Activated CD4-positive, alpha-beta memory T cell treated with anti-CD3 and anti-CD28 coated beads for 36 hours (primary cell): ENCODE data around the gene ZBTB45. TPM values are rescaled to one million over a fixed set of nuclear protein-coding genes. Genes with fewer than 3 reads are reported as not detected.
"Not testable (repeated sequence)": the region's sequence is repeated elsewhere in the genome, so short reads cannot be mapped to it uniquely, and the experiment has no call there.

ENCODE experiments used
- CTCF ChIA-PET: fragments of 350-600 bp; sonication (Branson Sonifier 250); formaldehyde crosslinking; loops from one replicate; lab custom pipeline; 2021; ENCODE audit warnings: antibody characterized with exemption, inconsistent platforms; lab: Charles Lee
- POLR2A ChIA-PET: fragments of 350-600 bp; sonication (Branson Sonifier 250); formaldehyde crosslinking; loops from one replicate; lab custom pipeline; 2021; ENCODE audit warnings: antibody characterized with exemption; lab: Charles Lee
- DNase-seq: peaks from one replicate; pipeline ENCODE4 v3.0.0-alpha.2; 2020
- H3K27ac Mint-ChIP-seq: one replicate; pipeline ENCODE4 v1.8.0; 2021; ENCODE audit warnings: mixed read lengths
- H3K27me3 Mint-ChIP-seq: one replicate; pipeline ENCODE4 v1.8.0; 2021; ENCODE audit warnings: mixed read lengths
- H3K36me3 Mint-ChIP-seq: one replicate; pipeline ENCODE4 v1.8.0; 2021; ENCODE audit warnings: mixed read lengths
- H3K4me1 Mint-ChIP-seq: one replicate; pipeline ENCODE4 v1.8.0; 2021; ENCODE audit warnings: low read depth, mixed read lengths
- H3K4me3 Mint-ChIP-seq: one replicate; pipeline ENCODE4 v1.8.0; 2021; ENCODE audit warnings: mild to moderate bottlenecking, mixed read lengths
- H3K9me3 Mint-ChIP-seq: one replicate; pipeline ENCODE4 v1.8.0; 2021; ENCODE audit warnings: mixed read lengths
- intact Hi-C: fragments of 100-400 bp; cut with micrococcal nuclease; formaldehyde crosslinking; loops from one replicate; pipeline ENCODE4 v1.15.1; 2023
- total RNA-seq, 2 experiments: library from RNA; stranded (reverse); gene quantifications; one replicate each; pipeline ENCODE4 v1.2.3, GENCODE V29; 2021

Gene ZBTB45
- total RNA-seq, 2 experiments from 2014 or later = 9.9 to 10.0 TPM

GRCh38 chr19:58514564-58515022 lies 5.0 kb downstream of the ZBTB45 start:
- no peak for DNase-seq
- intact Hi-C loops = loop anchor here (1.0 kb wide), 2 partner anchors 15 to 30 kb away; partner anchors contain the start of gene TRIM28

GRCh38 chr19:58513694-58514563 lies 5.7 kb downstream of the ZBTB45 start:
- ChIA-PET POLR2A (interaction anchor here (0.6 to 1.5 kb wide), 7 partner anchors 18 to 67 kb away, joined by 3 to 14 read pairs (median 4); partner anchors contain the start of gene TRIM28), CTCF (interaction anchor here (0.6 to 2.5 kb wide), 36 partner anchors 10 to 295 kb away, joined by 3 to 43 read pairs (median 4); partner anchors contain the start of genes CHMP2A, MZF1, RNF225 and TRIM28)
- Mint-ChIP-seq H3K9me3 (no peaks in the 10 kb centered on the region), H3K27ac (peak overlapping the region; percentile 91), H3K36me3 (peaks cover 15% of the 10 kb centered on the region), H3K4me3 (peak overlapping the region; percentile 83), H3K4me1 (peaks cover 26% of the 10 kb centered on the region), H3K27me3 (no peaks in the 10 kb centered on the region)
- intact Hi-C loops = loop anchor here (1.0 kb wide), 2 partner anchors 15 to 30 kb away; partner anchors contain the start of gene TRIM28
- peak; percentile 98 for DNase-seq

More at GRCh38 chr19:58514564-58515022, 5.0 kb downstream of the ZBTB45 start:
- H3K4me3 Mint-ChIP-seq = peak overlapping the region; percentile 83
- H3K27me3 Mint-ChIP-seq = no peaks in the 10 kb centered on the region
- peaks cover 28% of the 10 kb centered on the region for H3K4me1 Mint-ChIP-seq
- peaks cover 17% of the 10 kb centered on the region for H3K36me3 Mint-ChIP-seq
- CTCF ChIA-PET = interaction anchor here (0.6 to 2.5 kb wide), 37 partner anchors 10 to 296 kb away, joined by 3 to 43 read pairs (median 4); partner anchors contain the start of genes CHMP2A, MZF1, RNF225 and TRIM28
- H3K9me3 Mint-ChIP-seq = no peaks in the 10 kb centered on the region
- H3K27ac Mint-ChIP-seq = peak overlapping the region; percentile 91
- POLR2A ChIA-PET = interaction anchor here (0.7 to 1.5 kb wide), 6 partner anchors 18 to 67 kb away, joined by 3 to 14 read pairs (median 4); partner anchors contain the start of gene TRIM28

- POLR2A ChIA-PET = interaction anchor here (0.6 to 1.5 kb wide), 7 partner anchors 17 to 68 kb away, joined by 3 to 14 read pairs (median 4); partner anchors contain the start of gene TRIM28
- peaks cover 15% of the 10 kb centered on the region for H3K36me3 Mint-ChIP-seq
- peak overlapping the region; percentile 91 for H3K27ac Mint-ChIP-seq
- H3K9me3 Mint-ChIP-seq = no peaks in the 10 kb centered on the region
- CTCF ChIA-PET = interaction anchor here (1.0 to 2.5 kb wide), 20 partner anchors 9 to 285 kb away, joined by 3 to 43 read pairs (median 4); partner anchors contain the start of genes CHMP2A, ZNF324B, ZNF497 and ZNF544
- no peaks in the 10 kb centered on the region for H3K27me3 Mint-ChIP-seq
- H3K4me1 Mint-ChIP-seq = peaks cover 20% of the 10 kb centered on the region
- peak overlapping the region; percentile 83 for H3K4me3 Mint-ChIP-seq
- no peak for DNase-seq
- intact Hi-C loops = no loop called here
Observed at GRCh38 chr19:58513213-58513693, 6.4 kb downstream of the ZBTB45 start.

- Mint-ChIP-seq H3K9me3 (peaks cover 9% of the 10 kb centered on the region), H3K4me3 (peak within 1 kb of the TSS; percentile 6), H3K36me3 (peaks cover 24% of the 10 kb centered on the region), H3K27ac (no peak within 1 kb of the TSS), H3K27me3 (no peaks in the 10 kb centered on the region), H3K4me1 (peaks cover 16% of the 10 kb centered on the region)
- intact Hi-C loops = no loop called here
- CTCF ChIA-PET = interaction anchor here (1.7 kb wide), 1 partner anchor 9 kb away, joined by 6 read pairs; the partner anchor contains the start of gene ZBTB45
- POLR2A ChIA-PET = no interaction called here
- DNase-seq = no peak
Observed at GRCh38 chr19:58511353-58512208, 8.0 kb downstream of the ZBTB45 start, which contains the start of gene SLC27A5. Gene SLC27A5, minus strand, starts transcription at chr19:58511992. Its CDS starts 37 bp downstream, at chr19:58511955.

GRCh38 chr19:58510084-58510862 lies 9.3 kb downstream of the ZBTB45 start:
- no peak overlapping the region for H3K4me3 Mint-ChIP-seq

GRCh38 chr19:58509731-58510083 lies 9.9 kb downstream of the ZBTB45 start:
- no peak overlapping the region for H3K27ac Mint-ChIP-seq
- H3K4me3 Mint-ChIP-seq = no peak overlapping the region
- DNase-seq = no peak
- H3K36me3 Mint-ChIP-seq = peaks cover 11% of the 10 kb centered on the region
- intact Hi-C loops = no loop called here
- peaks cover 3% of the 10 kb centered on the region for H3K4me1 Mint-ChIP-seq
- ChIA-PET POLR2A (no interaction called here), CTCF (interaction anchor here (1.1 kb wide), 1 partner anchor 10 kb away, joined by 4 read pairs; the partner anchor contains the start of gene ZBTB45)
- H3K27me3 Mint-ChIP-seq = no peaks in the 10 kb centered on the region
- peaks cover 12% of the 10 kb centered on the region for H3K9me3 Mint-ChIP-seq

More at GRCh38 chr19:58510084-58510862, 9.3 kb downstream of the ZBTB45 start:
- peaks cover 12% of the 10 kb centered on the region for H3K9me3 Mint-ChIP-seq
- peaks cover 6% of the 10 kb centered on the region for H3K4me1 Mint-ChIP-seq
- intact Hi-C loops = no loop called here
- POLR2A ChIA-PET = no interaction called here
- DNase-seq = no peak
- H3K36me3 Mint-ChIP-seq = peaks cover 14% of the 10 kb centered on the region
- H3K27me3 Mint-ChIP-seq = no peaks in the 10 kb centered on the region
- no peak overlapping the region for H3K27ac Mint-ChIP-seq
- CTCF ChIA-PET = interaction anchor here (1.7 kb wide), 1 partner anchor 10 kb away, joined by 6 read pairs; the partner anchor contains the start of gene ZBTB45

GRCh38 chr19:58507602-58508223 lies 11.9 kb downstream of the ZBTB45 start:
- H3K4me1 Mint-ChIP-seq, POLR2A ChIA-PET, CTCF ChIA-PET, H3K27me3 Mint-ChIP-seq, H3K36me3 Mint-ChIP-seq, H3K27ac Mint-ChIP-seq, intact Hi-C loops, H3K4me3 Mint-ChIP-seq, DNase-seq: not testable (repeated sequence)
- H3K9me3 Mint-ChIP-seq = peaks cover 12% of the 10 kb centered on the region

- no peaks in the 10 kb centered on the region for H3K27me3 Mint-ChIP-seq
- H3K4me1 Mint-ChIP-seq = peaks cover 24% of the 10 kb centered on the region
- ChIA-PET CTCF (interaction anchor here (1.1 to 3.0 kb wide), 3 partner anchors 14 to 76 kb away, joined by 3 to 21 read pairs (median 16); partner anchors contain the start of gene ZBTB45), POLR2A (interaction anchor here (1.3 kb wide), 2 partner anchors 11 to 18 kb away, joined by 3 to 4 read pairs; no protein-coding TSS in a partner anchor)
- no peak for DNase-seq
- H3K4me3 Mint-ChIP-seq = peak overlapping the region; percentile 26
- H3K27ac Mint-ChIP-seq = no peak overlapping the region
- intact Hi-C loops = no loop called here
- H3K9me3 Mint-ChIP-seq = peaks cover 2% of the 10 kb centered on the region
- no peaks in the 10 kb centered on the region for H3K36me3 Mint-ChIP-seq
Observed at GRCh38 chr19:58500242-58500641, 19.4 kb downstream of the ZBTB45 start.

- DNase-seq = peak; percentile 100
- Mint-ChIP-seq H3K4me3 (peak overlapping the region; percentile 89), H3K36me3 (no peaks in the 10 kb centered on the region), H3K27ac (peak overlapping the region; percentile 80), H3K27me3 (no peaks in the 10 kb centered on the region), H3K9me3 (peaks cover 2% of the 10 kb centered on the region), H3K4me1 (peaks cover 27% of the 10 kb centered on the region)
- intact Hi-C loops = loop anchor here (1.0 to 2.0 kb wide), 9 partner anchors 10 to 221 kb away; partner anchors contain the start of genes CHMP2A, ZBTB45, ZNF132 and ZNF324
- CTCF ChIA-PET = interaction anchor here (1.1 to 3.0 kb wide), 4 partner anchors 15 to 77 kb away, joined by 3 to 21 read pairs (median 10); partner anchors contain the start of gene ZBTB45
- POLR2A ChIA-PET = interaction anchor here (1.0 to 1.3 kb wide), 4 partner anchors 9 to 21 kb away, joined by 3 to 4 read pairs (median 4); partner anchors contain the start of gene ZBTB45
Observed at GRCh38 chr19:58499021-58499927, 20.3 kb downstream of the ZBTB45 start.
